ENCODE data around the gene MRGPRX4.
"Not testable (repeated sequence)": the region's sequence is repeated elsewhere in the genome, so short reads cannot be mapped to it uniquely, and the experiment has no call there.

Gene MRGPRX4

GRCh38 chr11:18145025-18145424 lies 27.6 kb upstream of the MRGPRX4 start:
- FAIRE-seq (peak; percentile 44), DNase-seq (ENCODE audit: insufficient read length, low spot score) (no peak)
- TF ChIP-seq, protein P1, sequence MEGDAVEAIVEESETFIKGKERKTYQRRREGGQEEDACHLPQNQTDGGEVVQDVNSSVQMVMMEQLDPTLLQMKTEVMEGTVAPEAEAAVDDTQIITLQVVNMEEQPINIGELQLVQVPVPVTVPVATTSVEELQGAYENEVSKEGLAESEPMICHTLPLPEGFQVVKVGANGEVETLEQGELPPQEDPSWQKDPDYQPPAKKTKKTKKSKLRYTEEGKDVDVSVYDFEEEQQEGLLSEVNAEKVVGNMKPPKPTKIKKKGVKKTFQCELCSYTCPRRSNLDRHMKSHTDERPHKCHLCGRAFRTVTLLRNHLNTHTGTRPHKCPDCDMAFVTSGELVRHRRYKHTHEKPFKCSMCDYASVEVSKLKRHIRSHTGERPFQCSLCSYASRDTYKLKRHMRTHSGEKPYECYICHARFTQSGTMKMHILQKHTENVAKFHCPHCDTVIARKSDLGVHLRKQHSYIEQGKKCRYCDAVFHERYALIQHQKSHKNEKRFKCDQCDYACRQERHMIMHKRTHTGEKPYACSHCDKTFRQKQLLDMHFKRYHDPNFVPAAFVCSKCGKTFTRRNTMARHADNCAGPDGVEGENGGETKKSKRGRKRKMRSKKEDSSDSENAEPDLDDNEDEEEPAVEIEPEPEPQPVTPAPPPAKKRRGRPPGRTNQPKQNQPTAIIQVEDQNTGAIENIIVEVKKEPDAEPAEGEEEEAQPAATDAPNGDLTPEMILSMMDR (IDR thresholded peaks at IDR 0.05; ENCODE audit: insufficient read depth, missing control alignments) = peak; percentile 54

DNA sequence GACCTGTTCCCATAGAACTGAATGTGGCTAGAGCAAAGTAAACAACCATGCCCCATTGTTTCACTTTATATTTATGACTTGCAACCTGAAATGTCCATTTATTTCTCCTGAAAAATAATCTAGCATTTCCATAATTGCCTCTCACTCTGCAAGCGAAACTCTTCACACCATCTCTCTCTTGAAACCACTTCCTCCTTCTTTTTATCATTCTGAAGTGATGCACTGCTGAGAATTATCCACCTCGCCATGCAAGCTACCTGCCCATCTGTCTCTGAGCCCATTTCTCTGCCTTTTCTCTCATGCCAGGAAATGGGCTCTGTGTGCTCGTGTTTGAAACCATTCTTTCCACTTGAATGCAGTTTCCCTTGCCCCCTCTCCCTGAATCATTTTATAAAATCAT lies 26.8 kb upstream of the MRGPRX4 start:
- TF ChIP-seq, protein P1 (IDR thresholded peaks at IDR 0.05; ENCODE audit: insufficient read depth, missing control alignments) = no peak
- DNase-seq (ENCODE audit: insufficient read length, low spot score) = no peak
- FAIRE-seq = no peak

- TF ChIP-seq, protein P1 (IDR thresholded peaks at IDR 0.05; ENCODE audit: insufficient read depth, missing control alignments) = no peak
- DNase-seq (ENCODE audit: insufficient read length, low spot score) (no peak), FAIRE-seq (no peak)
Observed at GRCh38 chr11:18151581-18151980, 21.1 kb upstream of the MRGPRX4 start.

GRCh38 chr11:18168372-18168771 lies 4.3 kb upstream of the MRGPRX4 start:
- DNase-seq (ENCODE audit: insufficient read length, low spot score) (no peak), FAIRE-seq (no peak)
- TF ChIP-seq, protein P1 (IDR thresholded peaks at IDR 0.05; ENCODE audit: insufficient read depth, missing control alignments) = no peak

GRCh38 chr11:18171377-18172000 lies 1.1 kb upstream of the MRGPRX4 start:
- FAIRE-seq (no peak), DNase-seq (ENCODE audit: insufficient read length, low spot score) (no peak)
- TF ChIP-seq, protein P1 (IDR thresholded peaks at IDR 0.05; ENCODE audit: insufficient read depth, missing control alignments) = peak; percentile 62

DNA sequence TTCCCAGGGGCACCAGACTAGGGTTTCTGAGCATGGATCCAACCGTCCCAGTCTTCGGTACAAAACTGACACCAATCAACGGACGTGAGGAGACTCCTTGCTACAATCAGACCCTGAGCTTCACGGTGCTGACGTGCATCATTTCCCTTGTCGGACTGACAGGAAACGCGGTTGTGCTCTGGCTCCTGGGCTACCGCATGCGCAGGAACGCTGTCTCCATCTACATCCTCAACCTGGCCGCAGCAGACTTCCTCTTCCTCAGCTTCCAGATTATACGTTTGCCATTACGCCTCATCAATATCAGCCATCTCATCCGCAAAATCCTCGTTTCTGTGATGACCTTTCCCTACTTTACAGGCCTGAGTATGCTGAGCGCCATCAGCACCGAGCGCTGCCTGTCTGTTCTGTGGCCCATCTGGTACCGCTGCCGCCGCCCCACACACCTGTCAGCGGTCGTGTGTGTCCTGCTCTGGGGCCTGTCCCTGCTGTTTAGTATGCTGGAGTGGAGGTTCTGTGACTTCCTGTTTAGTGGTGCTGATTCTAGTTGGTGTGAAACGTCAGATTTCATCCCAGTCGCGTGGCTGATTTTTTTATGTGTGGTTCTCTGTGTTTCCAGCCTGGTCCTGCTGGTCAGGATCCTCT lies 709 bp downstream of the MRGPRX4 start:
- no peak for FAIRE-seq
- TF ChIP-seq, protein P1 (IDR thresholded peaks at IDR 0.05; ENCODE audit: insufficient read depth, missing control alignments) = no peak

DNA sequence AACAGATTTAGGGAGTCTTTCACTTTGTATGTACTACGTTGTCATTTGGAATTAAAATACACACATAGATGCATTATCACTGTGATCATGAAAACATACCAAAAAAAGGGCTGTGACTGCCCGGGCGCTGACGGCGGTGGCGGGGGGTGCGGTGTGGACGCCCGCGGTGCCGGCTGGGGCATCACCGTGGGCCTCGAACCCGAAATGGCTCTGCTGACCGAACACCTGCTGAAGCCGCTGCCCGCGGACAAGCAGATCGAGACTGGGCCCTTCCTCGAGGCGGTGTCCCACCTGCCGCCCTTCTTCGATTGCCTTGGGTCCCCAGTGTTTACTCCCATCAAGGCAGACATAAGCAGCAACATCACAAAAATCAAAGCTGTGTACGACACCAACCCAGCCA lies 16.2 kb downstream of the MRGPRX4 start:
- no peak for FAIRE-seq
- DNase-seq (ENCODE audit: insufficient read length, low spot score) = no peak
- TF ChIP-seq, protein P1 (IDR thresholded peaks at IDR 0.05; ENCODE audit: insufficient read depth, missing control alignments) = no peak

More for the DNA sequence above, 709 bp downstream of the MRGPRX4 start:
- DNase-seq (ENCODE audit: insufficient read length, low spot score) = no peak

- not testable (repeated sequence) for FAIRE-seq; DNase-seq (ENCODE audit: insufficient read length, low spot score)
Observed at GRCh38 chr11:18189476-18190245, 17.0 kb downstream of the MRGPRX4 start.
